IMR-90 (cell line): Measurements from ENCODE around the gene LIG1. TPM values are rescaled to one million over a fixed set of nuclear protein-coding genes. Genes with fewer than 3 reads are reported as not detected.
A peak's percentile ranks its signal among the peaks of the same experiment; 100 is the strongest.

ENCODE experiments used
- ATAC-seq: fragments of 200-7000 bp; cut with Tn5 transposase; 2 replicates; pipeline ENCODE4 v1.9.1; 2020; ENCODE audit warnings: low read depth, mild to moderate bottlenecking, moderate library complexity
- BruUV-seq: library from RNA; stranded (reverse); fragments of 400-500 nt; replicated peaks from 2 replicates; lab custom pipeline; 2021; lab: Mats Ljungman, UMichigan
- CTCF ChIA-PET: fragments of 300-600 bp; formaldehyde crosslinking; extraction: SDS; loops from one replicate; lab custom pipeline; 2021; ENCODE audit warnings: antibody characterized with exemption; lab: Yijun Ruan, JAX
- POLR2A ChIA-PET: fragments of 300-600 bp; sonication (Branson Sonifier 250); formaldehyde crosslinking; loops from one replicate; lab custom pipeline; 2022; ENCODE audit warnings: antibody characterized with exemption; ENCODE audit not compliant: unreplicated experiment; lab: Charles Lee
- DNase-seq: peaks from one replicate; pipeline ENCODE4 v3.0.0; 2013
- H2AFZ ChIP-seq: replicated peaks from 2 replicates; pipeline ENCODE3; 2013; ENCODE audit warnings: low read length, mild to moderate bottlenecking; ENCODE audit not compliant: poor library complexity
- H2AK5ac ChIP-seq: 2 replicates; pipeline ENCODE4 v1.6.1; 2013; ENCODE audit warnings: low read depth, low read length, inconsistent platforms
- H2AK9ac ChIP-seq: replicated peaks from 2 replicates; pipeline ENCODE3; 2013; ENCODE audit warnings: mild to moderate bottlenecking, low read depth, low read length, moderate library complexity; ENCODE audit not compliant: poor library complexity
- H2BK120ac ChIP-seq: 2 replicates; pipeline ENCODE4 v1.6.1; 2013; ENCODE audit warnings: low read depth, low read length, inconsistent platforms
- H2BK15ac ChIP-seq: 3 replicates; pipeline ENCODE4 v1.6.1; 2013; ENCODE audit warnings: low read depth, low read length, inconsistent platforms
- H2BK20ac ChIP-seq: 2 replicates; pipeline ENCODE4 v1.6.1; 2013; ENCODE audit warnings: low read depth, mild to moderate bottlenecking, inconsistent platforms, low read length, moderate library complexity
- H2BK5ac ChIP-seq: 2 replicates; pipeline ENCODE4 v1.6.1; 2013; ENCODE audit warnings: mild to moderate bottlenecking, low read depth, low read length, inconsistent platforms; ENCODE audit not compliant: poor library complexity, severe bottlenecking
- H3K14ac ChIP-seq: replicated peaks from 2 replicates; pipeline ENCODE4 v1.6.1; 2013; ENCODE audit warnings: low read depth, low read length, inconsistent platforms
- H3K18ac ChIP-seq: 2 replicates; pipeline ENCODE4 v1.6.1; 2013; ENCODE audit warnings: low read depth, low read length, control low read depth
- H3K23ac ChIP-seq: 2 replicates; pipeline ENCODE4 v1.6.1; 2013; ENCODE audit warnings: low read depth, low read length, inconsistent platforms
- H3K27ac ChIP-seq: 2 replicates; pipeline ENCODE4 v1.5.1; 2013; ENCODE audit warnings: mild to moderate bottlenecking, control low read depth, low read length; ENCODE audit not compliant: insufficient read depth
- H3K27me3 ChIP-seq: 2 replicates; pipeline ENCODE4 v1.6.1; 2013; ENCODE audit warnings: low read length; ENCODE audit not compliant: control insufficient read depth, insufficient read depth
- H3K36me3 ChIP-seq: 2 replicates; pipeline ENCODE4 v1.6.1; 2013; ENCODE audit warnings: low read length, mixed read lengths; ENCODE audit not compliant: control insufficient read depth, insufficient read depth
- H3K4ac ChIP-seq: 2 replicates; pipeline ENCODE4 v1.6.1; 2013; ENCODE audit warnings: low read depth, low read length, inconsistent platforms
- H3K4me1 ChIP-seq: 2 replicates; pipeline ENCODE4 v1.6.1; 2013; ENCODE audit warnings: low read length, mixed read lengths; ENCODE audit not compliant: control insufficient read depth, insufficient read depth
- H3K4me2 ChIP-seq: 2 replicates; pipeline ENCODE4 v1.6.1; 2013; ENCODE audit warnings: low read depth, mild to moderate bottlenecking, control low read depth, low read length, moderate library complexity
- H3K4me3 ChIP-seq: 2 replicates; pipeline ENCODE4 v1.5.1; 2013; ENCODE audit warnings: low read depth, mild to moderate bottlenecking, control low read depth, low read length, moderate library complexity; ENCODE audit not compliant: insufficient read depth
- H3K56ac ChIP-seq: 2 replicates; pipeline ENCODE4 v1.6.1; 2013; ENCODE audit warnings: low read length, inconsistent platforms; ENCODE audit not compliant: insufficient read depth; ENCODE audit errors: extremely low read depth
- H3K79me1 ChIP-seq, 2 experiments: 2 replicates each; pipeline ENCODE4 v1.6.1; 2013; ENCODE audit warnings: low read length in 2 of 2, inconsistent platforms in 1 of 2, low read depth in 1 of 2
- H3K9ac ChIP-seq: 2 replicates; pipeline ENCODE4 v1.6.1; 2013; ENCODE audit warnings: low read depth, low read length, control low read depth
- H3K9me1 ChIP-seq: 2 replicates; pipeline ENCODE4 v1.6.1; 2013; ENCODE audit warnings: low read length, inconsistent platforms; ENCODE audit not compliant: insufficient read depth
- H3K9me3 ChIP-seq: 2 replicates; pipeline ENCODE4 v1.6.1; 2013; ENCODE audit warnings: low read length; ENCODE audit not compliant: control insufficient read depth, insufficient read depth
- H4K20me1 ChIP-seq: 2 replicates; pipeline ENCODE4 v1.6.1; 2013; ENCODE audit warnings: low read length, inconsistent platforms; ENCODE audit not compliant: insufficient read depth
- H4K5ac ChIP-seq: 2 replicates; pipeline ENCODE4 v1.6.1; 2013; ENCODE audit warnings: mild to moderate bottlenecking, low read depth, low read length, control low read depth
- H4K8ac ChIP-seq, 2 experiments: 2 replicates each; pipeline ENCODE4 v1.6.1; 2013; ENCODE audit warnings: low read depth in 2 of 2, low read length in 2 of 2, control low read depth in 1 of 2, inconsistent platforms in 1 of 2
- H4K91ac ChIP-seq: 2 replicates; pipeline ENCODE4 v1.6.1; 2013; ENCODE audit warnings: low read depth, low read length, inconsistent platforms; ENCODE audit not compliant: insufficient read depth
- BHLHE40 ChIP-seq: fragments of 150-350 bp; IDR thresholded peaks from 2 replicates; pipeline ENCODE4 v1.6.1; 2016; ENCODE audit warnings: mild to moderate bottlenecking, low read depth, low read length
- CEBPB ChIP-seq: IDR thresholded peaks from 2 replicates; pipeline ENCODE4 v1.6.1; 2012; ENCODE audit warnings: low read depth, low read length, improper control_type of control experiment
- MAFK ChIP-seq: IDR thresholded peaks from 2 replicates; pipeline ENCODE4 v1.6.1; 2012; ENCODE audit warnings: low read depth, low read length, improper control_type of control experiment
- MXI1 ChIP-seq: IDR thresholded peaks from 2 replicates; pipeline ENCODE4 v1.6.1; 2012; ENCODE audit warnings: low read depth, mild to moderate bottlenecking, low read length, moderate library complexity, borderline replicate concordance
- NFE2L2 ChIP-seq: fragments of 150-350 bp; IDR thresholded peaks from 2 replicates; pipeline ENCODE4 v1.6.1; 2016; ENCODE audit warnings: low read depth, mild to moderate bottlenecking, low read length
- RAD21 ChIP-seq: IDR thresholded peaks from 2 replicates; pipeline ENCODE4 v1.6.1; 2012; ENCODE audit warnings: low read length, improper control_type of control experiment
- SMC3 ChIP-seq: fragments of 150-350 bp; IDR thresholded peaks from 2 replicates; pipeline ENCODE4 v1.6.1; 2016; ENCODE audit warnings: low read depth, mild to moderate bottlenecking, antibody characterized with exemption, low read length, moderate library complexity
- WGBS, 2 experiments: methylation state at CpG; one replicate each; pipeline versions ENCODE4 v1.1.5 to v1.1.7; 2013; ENCODE audit warnings: missing lambda C conversion rate in 2 of 2; ENCODE audit not compliant: insufficient read length in 1 of 2; ENCODE audit errors: extremely low coverage in 2 of 2; 5-methylcytosine and 5-hydroxymethylcytosine counted together
- dilution Hi-C: fragments of 300-500 bp; cut with HindIII; formaldehyde crosslinking; loops from one replicate; pipeline ENCODE4 v1.14.3; 2018; ENCODE audit warnings: low sequenced_read_pairs; ENCODE audit not compliant: unreplicated experiment
- in situ Hi-C: fragments of 300-500 bp; cut with MboI; formaldehyde crosslinking; loops from 3 replicates; pipeline ENCODE4 v1.14.3; 2019; ENCODE audit warnings: low sequenced_read_pairs, inconsistent platforms, mixed read lengths
- intact Hi-C: fragments of 100-400 bp; cut with micrococcal nuclease; formaldehyde crosslinking; loops from 2 replicates; pipeline ENCODE4 v1.10.0; 2022
- polyA plus RNA-seq, 3 experiments: library from polyadenylated mRNA; depleted of rRNA; stranded (reverse); fragments of >200 nt; gene quantifications; 2 replicates each; pipeline ENCODE4 v1.2.3, GENCODE V29; 2012; ENCODE audit warnings: low replicate concordance in 1 of 3
- total RNA-seq: library from RNA; depleted of rRNA; stranded (reverse); fragments of >200 nt; gene quantifications from 2 replicates; pipeline ENCODE4 v1.2.3, GENCODE V29; 2012

Gene LIG1
- total and polyA plus RNA-seq, 2 of the 4 experiments (the other 2 are of a cell fraction) = 24.9 to 34.0 TPM

GRCh38 chr19:48121066-48121465 is 49.1 kb downstream of the LIG1 start:
- Histone ChIP-seq H2AFZ (no peak overlapping the region), H4K8ac (no peak overlapping the region), H2BK20ac (no peak overlapping the region), H4K91ac (no peak overlapping the region), H2BK120ac (no peak overlapping the region), H3K56ac (no peak overlapping the region), H3K27me3 (no peaks in the 10 kb centered on the region), H3K27ac (no peak overlapping the region), H2AK5ac (no peak overlapping the region), H3K23ac (no peak overlapping the region), H4K20me1 (no peaks in the 10 kb centered on the region; the same call in 1 of the 2 replicates), H3K9me1 (peaks cover 2% of the 10 kb centered on the region; the same call in 1 of the 2 replicates), H3K4me3 (no peak overlapping the region), H3K9me3 (no peaks in the 10 kb centered on the region), H3K79me1 (no peaks in the 10 kb centered on the region), H3K14ac (no peak overlapping the region), H2BK5ac (no peak overlapping the region), H3K4me2 (no peak overlapping the region), H4K5ac (no peak overlapping the region), H2BK15ac (no peak overlapping the region), H2AK9ac (no peak overlapping the region), H3K18ac (no peak overlapping the region), H3K36me3 (peaks cover 11% of the 10 kb centered on the region), H3K4ac (no peak overlapping the region), H3K9ac (no peak overlapping the region), H3K4me1 (no peaks in the 10 kb centered on the region)
- no TSS peak for BruUV-seq
- in situ Hi-C loops (no loop called here), dilution Hi-C loops (no loop called here), intact Hi-C loops (no loop called here)
- TF ChIP-seq CEBPB (0 out of 2 replicates have a peak, but pooled peaks have one; percentile 4), SMC3 (no peak), RAD21 (no peak), MAFK (no peak), MXI1 (no peak), BHLHE40 (no peak), NFE2L2 (no peak)
- ChIA-PET POLR2A (no interaction called here), CTCF (no interaction called here)
- 60% methylated on average over 1 of the region's 14 CpGs; no CpG with 5 or more reads in 1 of the 2 experiments for WGBS, 2 experiments
- DNase-seq (no peak), ATAC-seq (no peak)
